Measurements from ENCODE around the gene ZNF577.
"Not testable (repeated sequence)": the region's sequence is repeated elsewhere in the genome, so short reads cannot be mapped to it uniquely, and the experiment has no call there.

Gene ZNF577

DNA sequence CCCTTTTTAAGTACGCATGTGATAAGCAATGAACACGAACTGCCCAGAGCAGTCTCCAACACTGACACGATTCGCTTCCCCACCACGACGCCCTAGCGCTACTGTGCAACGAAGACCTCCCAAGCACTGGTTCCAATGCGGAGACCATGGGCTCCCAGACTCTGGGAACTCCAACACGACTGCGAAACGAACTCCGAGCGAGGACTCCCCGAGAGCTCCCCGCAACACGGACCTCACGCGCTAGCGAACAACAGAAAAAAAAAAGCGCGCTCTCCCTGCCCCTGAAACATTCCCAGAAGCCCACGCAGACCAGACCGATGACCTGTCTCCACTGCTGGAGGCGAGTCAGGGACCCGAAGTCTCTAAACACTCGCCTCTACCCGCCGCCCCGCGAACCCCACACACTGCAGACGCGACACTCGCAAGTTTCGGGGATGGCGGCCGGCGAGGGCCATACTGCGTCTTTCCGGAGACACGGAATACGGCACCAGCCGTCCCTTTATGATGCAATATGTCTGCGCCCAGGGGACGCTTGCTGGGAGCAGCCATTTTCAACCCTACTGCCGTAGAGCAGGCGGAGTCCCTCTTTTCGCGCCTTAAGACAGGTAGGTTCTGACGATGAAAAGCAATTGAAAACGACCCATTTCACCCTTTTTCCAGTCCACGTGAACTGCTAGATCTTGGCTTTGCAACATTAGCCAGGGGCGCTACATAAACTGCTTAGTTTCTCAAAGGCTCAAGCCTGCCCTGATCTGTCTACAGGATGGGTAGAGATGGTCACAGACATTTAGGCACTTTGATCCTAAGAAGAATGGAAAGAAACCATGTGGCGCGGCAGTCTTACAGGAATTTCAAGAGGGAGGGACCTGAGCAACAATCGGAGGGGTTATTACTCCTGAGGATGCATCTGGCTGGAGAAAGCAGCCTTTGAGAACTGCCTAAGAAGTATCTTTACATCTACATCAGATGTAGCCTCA is at the start of gene ZNF577:
TSS of gene ZNF577 (minus strand) at position 430 of the 977 bp plus-strand sequence. CDS start 7,569 bp downstream, outside the sequence.
- peak; percentile 94 for DNase-seq (ENCODE audit: low spot score)

GRCh38 chr19:51931921-51932320 is 44.2 kb upstream of the ZNF577 start:
- no peak for DNase-seq (ENCODE audit: low spot score)

GRCh38 chr19:51927859-51928258 is 40.1 kb upstream of the ZNF577 start:
- no peak for DNase-seq (ENCODE audit: low spot score)

DNA sequence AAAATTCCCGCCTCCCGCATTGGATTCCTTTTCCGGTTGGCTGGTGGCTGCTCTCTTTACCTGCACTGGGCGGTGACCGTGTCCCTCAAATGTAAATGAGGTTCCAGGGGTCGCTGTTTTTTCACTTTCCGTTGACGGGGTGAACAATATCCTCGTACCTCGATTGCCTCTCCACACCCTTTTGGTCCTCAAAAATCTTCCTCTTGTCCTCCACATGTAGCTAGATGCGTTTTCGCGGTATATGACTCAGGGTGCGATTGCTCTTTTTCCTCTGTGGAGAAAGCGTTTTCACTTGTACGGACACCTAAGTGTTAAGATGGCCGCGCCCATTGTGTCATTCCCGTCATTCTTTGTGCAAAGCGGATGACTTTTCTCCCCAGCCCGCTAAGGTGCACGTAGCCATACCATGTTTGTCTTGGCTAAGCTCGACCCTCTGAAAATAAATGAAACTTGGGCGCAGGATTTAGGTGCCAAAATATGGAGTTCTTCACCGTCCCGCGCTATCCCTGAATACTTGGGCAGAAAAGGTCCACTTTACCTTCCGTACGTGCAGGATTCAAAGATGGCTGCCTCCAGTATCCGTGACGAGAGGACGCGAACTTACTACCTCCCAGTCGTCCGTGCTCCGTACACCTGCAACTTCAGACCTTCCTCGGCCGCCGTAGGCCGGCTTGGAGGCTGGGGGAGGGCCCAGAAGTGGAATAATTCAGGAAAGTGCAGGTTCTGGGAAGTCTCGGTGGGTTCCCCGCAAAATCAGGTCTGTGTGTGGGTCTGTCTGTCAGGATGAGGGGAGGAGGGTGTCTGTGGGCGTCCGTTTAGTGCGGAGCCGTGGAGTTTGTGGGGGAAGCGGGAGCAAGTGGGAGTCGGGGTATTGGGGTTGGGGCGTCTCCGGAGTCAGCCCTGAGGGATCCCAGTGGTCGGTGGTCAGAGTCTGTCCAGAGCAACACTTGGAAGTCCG is 39.3 kb upstream of the ZNF577 start, which contains the start of gene ZNF613:
TSS of gene ZNF613 (plus strand) at position 689 of the 958 bp plus-strand sequence. CDS start 8,749 bp downstream, outside the sequence.
- peak; percentile 90 for DNase-seq (ENCODE audit: low spot score)

DNA sequence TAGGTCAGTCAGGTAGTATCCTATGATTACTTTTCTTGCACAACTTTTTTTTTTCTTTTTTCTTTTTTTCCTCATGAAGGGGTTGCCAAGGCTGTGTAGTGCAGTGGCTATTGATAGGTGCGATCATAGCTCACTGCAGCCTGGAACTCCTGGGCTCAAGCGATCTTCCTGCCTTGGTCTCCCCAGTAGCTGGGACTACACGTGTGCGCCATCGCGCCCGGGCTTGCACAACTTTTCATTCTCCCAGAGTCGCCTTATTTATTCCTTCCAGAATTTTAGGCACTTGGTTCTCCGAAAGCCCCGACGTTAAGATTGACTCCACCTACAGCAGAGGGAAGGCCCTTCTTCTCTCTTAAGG is 38.7 kb upstream of the ZNF577 start:
- DNase-seq (ENCODE audit: low spot score): no peak

DNA sequence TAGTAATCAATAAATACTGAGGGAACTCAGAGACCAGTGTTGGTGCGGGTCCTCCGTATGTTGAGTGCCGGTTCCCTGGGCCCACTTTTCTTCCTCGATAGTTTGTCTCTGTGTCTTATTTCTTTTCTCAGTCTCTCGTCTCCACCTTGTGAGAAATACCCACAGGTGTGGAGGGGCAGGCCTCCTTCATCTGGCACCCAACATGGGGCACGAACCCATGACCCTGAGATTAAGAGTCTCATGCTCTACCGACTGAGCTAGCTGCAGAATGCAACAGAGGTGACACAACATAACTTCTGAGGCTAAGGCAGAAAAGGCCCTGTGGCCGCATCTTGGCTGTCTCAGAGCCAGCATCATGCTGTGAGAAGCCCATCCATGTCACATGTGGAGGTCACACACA is 34.2 kb upstream of the ZNF577 start:
- DNase-seq (ENCODE audit: low spot score): no peak

GRCh38 chr19:51919606-51920005 is 31.9 kb upstream of the ZNF577 start:
- DNase-seq (ENCODE audit: low spot score): no peak

GRCh38 chr19:51916167-51916566 is 28.4 kb upstream of the ZNF577 start:
- no peak for DNase-seq (ENCODE audit: low spot score)

DNA sequence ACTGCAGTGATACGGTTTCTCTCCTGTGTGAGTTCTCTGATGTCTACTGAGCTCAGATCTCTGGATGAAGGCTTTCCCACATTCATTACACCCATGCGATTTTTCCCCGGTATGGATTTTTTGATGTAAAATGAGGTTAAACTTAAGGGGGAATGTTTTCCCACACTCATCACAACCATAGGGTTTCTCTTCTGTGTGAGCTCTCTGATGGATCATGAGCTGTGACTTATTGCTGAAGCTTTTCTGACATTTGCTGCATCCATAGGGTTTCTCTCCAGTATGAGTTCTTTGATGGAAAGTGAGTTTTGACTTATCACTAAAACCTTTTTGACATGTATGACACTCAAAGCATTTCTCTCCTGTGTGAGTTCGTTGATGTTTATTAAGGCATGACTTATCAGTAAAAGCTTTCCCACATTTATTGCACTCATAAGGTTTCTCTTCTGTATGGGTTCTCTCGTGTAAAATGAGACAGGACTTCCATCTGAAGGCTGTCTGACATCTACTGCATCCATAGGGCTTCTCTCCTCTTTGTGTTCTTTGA is 27.6 kb upstream of the ZNF577 start:
- DNase-seq (ENCODE audit: low spot score): no peak

DNA sequence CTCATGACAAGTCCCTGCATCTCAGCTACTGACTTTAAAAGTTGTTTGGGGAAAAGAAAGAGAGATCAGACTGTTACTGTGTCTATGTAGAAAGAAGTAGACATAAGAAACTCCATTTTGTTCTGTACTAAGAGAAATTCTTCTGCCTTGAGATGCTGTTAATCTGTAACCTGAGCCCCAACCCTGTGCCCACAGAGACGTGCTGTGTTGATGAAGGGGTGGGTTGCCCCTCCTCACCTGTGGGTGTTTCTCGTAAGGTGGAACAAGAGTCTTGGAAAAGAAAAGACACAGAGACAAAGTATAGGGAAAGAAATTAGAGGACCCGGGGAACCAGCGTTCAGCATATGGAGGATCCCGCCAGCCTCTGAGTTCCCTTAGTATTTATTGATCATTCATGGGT is 20.2 kb upstream of the ZNF577 start:
- DNase-seq (ENCODE audit: low spot score): not testable (repeated sequence)

- not testable (repeated sequence) for DNase-seq (ENCODE audit: low spot score)
Measured at GRCh38 chr19:51906108-51906507, 18.4 kb upstream of the ZNF577 start.

DNA sequence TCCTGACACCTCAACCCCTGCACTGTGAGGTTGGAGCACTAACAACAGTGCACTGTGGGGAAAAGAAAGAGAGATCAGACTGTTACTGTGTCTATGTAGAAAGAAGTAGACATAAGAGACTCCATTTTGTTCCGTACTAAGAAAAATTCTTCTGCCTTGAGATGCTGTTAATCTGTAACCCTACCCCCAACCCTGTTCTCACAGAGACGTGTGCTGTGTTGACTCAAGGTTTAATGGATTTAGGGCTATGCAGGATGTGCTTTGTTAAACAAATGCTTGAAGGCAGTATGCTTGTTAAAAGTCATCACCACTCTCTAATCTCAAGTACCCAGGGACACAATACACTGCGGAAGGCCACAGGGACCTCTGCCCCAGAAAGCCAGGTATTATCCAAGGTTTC is 17.9 kb upstream of the ZNF577 start:
- not testable (repeated sequence) for DNase-seq (ENCODE audit: low spot score)

GRCh38 chr19:51905206-51905605 is 17.5 kb upstream of the ZNF577 start:
- DNase-seq (ENCODE audit: low spot score): no peak

GRCh38 chr19:51904331-51905165 is 16.8 kb upstream of the ZNF577 start, which contains the start of gene ZNF649:
TSS of gene ZNF649 (minus strand) at chr19:51905017. CDS start at chr19:51900107, 4,910 bp downstream.
- DNase-seq (ENCODE audit: low spot score): peak; percentile 94

DNA sequence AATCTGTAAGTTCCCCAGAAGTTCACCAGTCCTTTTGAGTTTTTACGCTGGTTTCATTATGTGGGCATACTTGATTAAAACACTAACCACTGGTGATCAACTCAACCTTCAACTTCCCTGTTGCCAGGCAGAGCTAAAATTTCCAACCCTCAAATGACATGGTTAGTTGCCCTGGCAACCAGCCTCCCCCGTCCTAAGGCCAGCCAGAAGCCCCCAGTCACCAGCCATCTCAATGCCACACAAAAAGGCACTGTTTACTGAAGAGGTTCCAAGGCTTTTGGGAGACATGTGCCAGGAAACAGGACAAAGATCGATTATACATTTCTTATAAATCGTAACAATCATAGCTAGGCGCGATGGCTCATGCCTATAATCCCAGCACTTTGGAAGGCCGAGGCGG is 15.4 kb upstream of the ZNF577 start:
- no peak for DNase-seq (ENCODE audit: low spot score)

- no peak for DNase-seq (ENCODE audit: low spot score)
Measured at GRCh38 chr19:51901860-51902259, 14.1 kb upstream of the ZNF577 start.

DNA sequence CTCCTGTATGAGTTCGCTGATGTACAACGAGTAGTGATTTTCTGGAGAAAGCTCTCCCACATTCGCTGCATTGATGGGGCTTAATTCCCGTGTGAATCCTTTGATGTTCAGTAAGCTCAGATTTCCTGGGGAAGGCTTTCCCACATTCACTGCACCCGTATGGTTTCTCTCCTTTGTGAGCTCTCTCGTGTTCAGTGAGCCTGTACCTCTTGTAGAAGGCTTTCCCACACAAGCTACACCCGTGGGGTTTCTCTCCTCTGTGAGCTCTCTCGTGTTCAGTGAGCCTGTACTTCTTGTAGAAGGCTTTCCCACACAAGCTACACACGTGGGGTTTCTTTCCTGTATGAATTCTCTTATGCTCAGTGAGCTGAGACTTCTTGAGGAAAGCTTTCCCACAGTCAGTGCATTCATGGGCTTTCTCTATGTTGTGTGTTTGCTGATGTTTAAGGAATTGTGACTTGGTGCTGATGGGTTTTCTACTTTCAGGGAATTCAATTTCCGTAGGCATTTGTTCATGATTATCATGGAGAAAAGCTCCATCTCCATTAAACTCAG is 3.5 kb upstream of the ZNF577 start:
- DNase-seq (ENCODE audit: low spot score): no peak

- DNase-seq (ENCODE audit: low spot score): no peak
Measured at GRCh38 chr19:51889934-51890333, 2.2 kb upstream of the ZNF577 start.

DNA sequence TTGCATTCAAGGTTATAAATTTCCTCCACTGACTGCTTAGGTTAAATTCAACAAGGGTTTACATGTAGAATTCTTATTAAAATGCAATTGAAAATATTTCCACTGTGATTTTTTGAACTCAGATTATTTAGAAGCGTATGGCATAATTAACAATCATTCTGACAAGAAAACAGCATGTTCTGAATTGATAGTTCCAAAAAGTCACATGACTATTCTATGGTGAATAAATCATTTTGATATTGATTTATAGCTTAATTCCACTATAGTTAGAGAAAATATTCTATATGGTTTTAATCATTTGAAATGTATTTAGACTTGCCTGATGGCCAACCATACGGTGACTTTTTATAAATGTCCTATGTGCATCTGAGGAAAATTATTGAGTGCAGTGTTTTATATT is 3.0 kb downstream of the ZNF577 start:
- no peak for DNase-seq (ENCODE audit: low spot score)

- no peak for DNase-seq (ENCODE audit: low spot score)
Measured at GRCh38 chr19:51882518-51882917, 5.2 kb downstream of the ZNF577 start.

- DNase-seq (ENCODE audit: low spot score): no peak
Measured at GRCh38 chr19:51873097-51873496, 14.7 kb downstream of the ZNF577 start.
